HG03159 (cell line): ENCODE data around the gene RAET1E.
"Not testable (repeated sequence)": the region's sequence is repeated elsewhere in the genome, so short reads cannot be mapped to it uniquely, and the experiment has no call there.

ENCODE experiments used
- ATAC-seq: cut with Tn5 transposase; IDR thresholded peaks from one replicate; pipeline ENCODE4 v1.9.1; 2021; ENCODE audit warnings: mild to moderate bottlenecking, moderate library complexity; ENCODE audit not compliant: unreplicated experiment

The RAET1E gene

DNA sequence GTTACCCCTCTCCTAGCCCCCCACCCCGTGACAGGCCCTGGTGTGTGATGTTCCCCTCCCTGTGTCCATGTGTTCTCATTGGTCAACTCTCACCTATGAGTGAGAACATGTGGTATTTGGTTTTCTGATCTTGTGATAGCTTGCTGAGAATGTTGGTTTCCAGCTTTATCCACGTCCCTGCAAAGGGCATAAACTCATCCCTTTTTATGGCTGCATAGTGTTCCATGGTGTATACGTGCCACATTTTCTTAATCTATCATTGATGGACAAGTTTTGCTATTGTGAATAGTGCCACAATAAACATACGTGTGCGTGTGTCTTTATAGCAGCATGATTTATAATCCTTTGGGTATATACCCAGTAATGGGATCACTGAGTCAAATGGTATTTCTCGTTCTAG is 6.0 kb downstream of the RAET1E start:
- ATAC-seq = not testable (repeated sequence)

DNA sequence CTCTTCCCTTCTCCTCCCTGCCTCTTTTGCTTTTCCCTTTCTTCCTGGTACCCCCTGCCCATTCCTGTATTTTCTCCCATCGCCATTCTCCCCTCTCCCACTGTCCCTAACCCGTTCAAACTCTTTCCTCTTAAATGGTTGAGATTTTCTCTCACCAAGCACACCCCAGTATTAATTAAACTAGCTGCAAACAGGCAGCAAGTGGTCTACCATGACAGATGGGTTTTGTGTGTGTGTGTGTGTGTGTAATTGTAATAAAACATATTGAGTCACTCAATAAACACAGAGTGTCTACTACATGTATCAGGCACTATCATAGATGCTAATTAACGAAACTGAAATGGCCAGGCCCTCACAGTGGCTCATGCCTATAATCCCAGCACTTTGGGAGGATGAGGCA is 6.7 kb downstream of the RAET1E start:
- ATAC-seq = no peak

DNA sequence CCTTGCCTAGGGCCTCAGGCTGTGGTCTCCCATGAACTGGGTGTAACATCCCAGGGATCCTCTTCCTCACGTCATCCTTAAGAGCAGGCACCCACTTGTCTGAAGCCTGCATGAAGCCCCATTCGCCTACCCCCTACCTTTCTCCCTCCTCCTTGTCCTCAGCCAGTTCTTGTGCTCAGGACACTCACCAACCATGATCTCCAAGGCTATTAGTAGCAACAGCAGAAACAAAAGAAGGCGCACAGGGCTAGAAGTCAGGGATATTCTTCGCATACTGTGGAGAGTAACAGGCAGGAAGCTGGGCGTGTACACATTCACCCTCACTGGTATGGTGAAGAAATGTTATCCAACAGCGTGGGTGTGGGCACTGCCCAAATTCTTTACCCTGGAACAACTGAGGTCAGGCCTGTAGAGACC is 7.3 kb downstream of the RAET1E start:
- no peak for ATAC-seq

DNA sequence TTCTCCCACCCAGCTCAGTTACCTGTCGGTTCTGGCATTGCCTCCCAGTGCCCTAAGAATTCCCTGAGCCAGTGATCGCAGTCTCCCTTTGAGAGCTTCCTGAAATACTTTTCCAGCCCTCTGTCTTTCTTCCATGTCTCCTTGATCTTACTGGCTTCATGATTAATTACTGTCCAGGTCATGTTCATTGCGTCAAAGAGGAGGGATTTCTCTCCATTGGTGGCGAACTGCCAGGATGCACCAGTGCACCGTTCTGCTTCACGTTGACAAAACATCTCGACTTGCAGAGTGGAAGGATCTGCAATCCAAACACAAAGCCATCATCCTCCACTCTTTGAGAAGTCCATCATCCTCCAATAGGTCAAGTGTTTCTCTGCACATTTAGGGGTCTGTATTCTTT is 8.6 kb downstream of the RAET1E start:
- ATAC-seq = no peak

DNA sequence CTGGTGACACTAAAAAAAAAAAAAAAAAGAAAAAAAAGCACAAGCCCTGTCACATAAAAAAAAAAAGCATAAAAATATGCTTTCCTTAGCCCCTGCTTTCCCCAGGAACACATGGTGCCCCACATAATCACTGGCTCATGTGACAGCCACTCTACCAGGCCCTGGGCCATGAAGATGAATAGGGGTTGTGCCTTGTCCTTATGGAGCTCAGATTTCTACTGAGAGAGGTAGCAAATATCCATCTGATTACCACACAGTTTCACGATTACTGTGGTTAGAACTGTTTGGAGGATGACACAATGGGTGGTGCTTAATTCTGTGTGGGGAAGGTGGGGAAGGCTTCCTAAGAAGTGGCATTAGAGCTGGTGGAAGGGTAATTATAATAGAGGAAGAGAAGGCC is 9.3 kb downstream of the RAET1E start:
- no peak for ATAC-seq

DNA sequence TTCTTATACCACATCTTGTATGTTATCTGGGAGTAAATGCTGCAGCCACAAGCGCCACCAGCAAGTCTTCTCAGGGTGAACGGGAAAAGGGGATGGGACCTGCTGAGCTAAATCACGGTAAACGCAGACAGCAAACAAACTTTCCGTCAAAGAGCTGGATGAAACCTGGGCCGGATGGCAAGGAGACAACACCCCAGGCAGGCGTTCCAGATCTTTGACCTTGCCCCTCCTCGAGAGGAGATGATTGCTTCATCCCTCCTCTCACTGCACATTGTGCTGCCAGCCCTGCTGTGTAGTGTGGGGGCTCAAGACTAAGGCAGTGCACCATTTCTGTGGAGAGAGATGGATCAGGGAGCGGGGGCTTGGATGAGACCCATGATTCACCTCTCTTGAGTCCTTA is 9.8 kb downstream of the RAET1E start:
- ATAC-seq = no peak

DNA sequence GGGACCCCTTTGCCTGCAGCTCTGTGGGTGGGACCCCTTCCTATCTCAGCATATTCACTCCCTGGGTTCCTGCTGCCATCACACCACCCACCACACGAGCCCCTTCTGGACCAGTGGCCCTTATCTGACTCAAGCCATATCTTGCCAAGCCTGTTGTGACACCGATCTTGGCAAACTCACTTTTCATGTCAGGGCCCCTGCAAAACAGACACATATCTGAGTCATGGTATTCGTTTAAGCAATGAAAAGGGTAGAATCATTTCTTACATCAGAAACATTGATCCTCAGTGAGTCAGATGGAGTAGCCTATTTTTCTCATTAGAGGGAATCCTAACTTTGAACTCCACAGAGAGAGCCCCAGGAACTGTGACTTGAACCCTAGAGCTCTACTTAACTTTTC is 10.6 kb downstream of the RAET1E start:
- no peak for ATAC-seq

DNA sequence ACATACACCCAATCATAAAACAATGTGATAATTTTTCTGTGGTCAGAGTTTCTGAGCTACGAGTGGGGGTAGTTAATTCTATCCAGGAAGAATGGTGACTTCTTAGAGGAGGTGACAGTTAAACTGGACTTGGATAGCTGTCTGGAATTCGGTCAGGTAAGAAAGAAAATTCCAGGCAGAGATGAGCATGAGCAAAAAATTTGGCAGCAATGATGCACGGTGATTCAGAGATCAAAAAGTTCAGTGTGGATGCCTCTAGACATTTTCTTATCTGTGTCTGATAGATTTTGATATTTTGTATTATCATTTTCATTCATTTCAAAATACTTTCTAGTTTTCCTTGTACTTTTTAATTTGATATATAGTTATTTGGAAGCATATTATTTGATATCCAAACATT is 12.0 kb downstream of the RAET1E start:
- no peak for ATAC-seq

DNA sequence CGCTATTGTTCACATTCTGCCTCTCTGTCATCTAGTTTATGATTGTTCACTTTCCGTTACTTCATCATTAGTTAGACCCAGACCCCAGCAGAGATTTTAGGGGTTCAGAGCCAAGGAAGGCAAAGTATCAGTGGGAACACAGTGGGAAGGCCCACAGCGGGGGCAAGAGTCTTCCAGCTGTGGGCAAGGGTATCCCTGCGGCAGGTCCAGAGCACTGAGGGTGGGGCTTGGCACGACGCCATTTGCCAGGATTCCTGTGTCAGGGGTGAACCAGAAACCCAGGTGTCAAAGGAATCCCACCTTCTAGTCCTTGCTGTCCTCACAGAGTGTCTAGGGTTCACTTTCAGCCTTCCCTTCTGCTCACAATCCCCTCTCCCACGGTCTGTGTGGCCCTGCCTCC is 13.3 kb downstream of the RAET1E start:
- ATAC-seq = no peak

DNA sequence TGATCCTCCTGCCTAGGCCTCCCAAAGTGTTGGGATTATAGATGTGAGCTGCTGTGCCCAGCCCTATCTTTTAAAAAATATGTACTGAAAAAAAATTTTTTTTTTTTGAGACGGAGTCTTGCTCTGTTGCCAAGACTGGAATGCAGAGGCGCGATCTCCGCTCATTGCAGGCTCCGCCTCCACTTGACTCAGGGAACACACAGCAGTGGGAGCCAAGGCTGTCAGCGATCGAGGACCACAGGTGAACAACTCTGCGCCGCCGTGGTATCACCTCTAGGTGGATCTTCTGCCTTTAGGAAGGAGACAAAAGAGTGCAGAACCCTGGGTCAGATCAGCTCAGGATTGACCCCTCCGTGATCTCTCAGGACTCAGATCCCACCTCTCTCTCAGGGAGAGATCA is 13.7 kb downstream of the RAET1E start:
- ATAC-seq = no peak

DNA sequence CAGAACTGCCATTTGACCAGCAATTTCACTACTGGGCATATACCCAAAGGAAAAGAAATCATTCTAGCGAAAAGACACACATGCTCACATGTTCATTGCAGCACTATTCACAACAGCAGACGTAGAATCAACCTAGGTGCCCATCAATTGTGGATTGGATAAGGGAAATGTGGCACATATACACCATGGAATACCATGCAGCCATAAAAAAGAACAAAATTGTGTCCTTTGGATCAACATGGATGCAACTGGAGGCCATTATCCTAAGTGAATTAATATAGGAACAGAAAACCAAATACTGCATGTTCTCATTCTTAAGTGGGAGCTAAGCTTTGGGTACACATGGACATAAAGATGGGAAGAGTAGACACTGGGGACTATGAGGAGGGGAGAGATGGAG is 16.1 kb downstream of the RAET1E start:
- ATAC-seq = no peak

DNA sequence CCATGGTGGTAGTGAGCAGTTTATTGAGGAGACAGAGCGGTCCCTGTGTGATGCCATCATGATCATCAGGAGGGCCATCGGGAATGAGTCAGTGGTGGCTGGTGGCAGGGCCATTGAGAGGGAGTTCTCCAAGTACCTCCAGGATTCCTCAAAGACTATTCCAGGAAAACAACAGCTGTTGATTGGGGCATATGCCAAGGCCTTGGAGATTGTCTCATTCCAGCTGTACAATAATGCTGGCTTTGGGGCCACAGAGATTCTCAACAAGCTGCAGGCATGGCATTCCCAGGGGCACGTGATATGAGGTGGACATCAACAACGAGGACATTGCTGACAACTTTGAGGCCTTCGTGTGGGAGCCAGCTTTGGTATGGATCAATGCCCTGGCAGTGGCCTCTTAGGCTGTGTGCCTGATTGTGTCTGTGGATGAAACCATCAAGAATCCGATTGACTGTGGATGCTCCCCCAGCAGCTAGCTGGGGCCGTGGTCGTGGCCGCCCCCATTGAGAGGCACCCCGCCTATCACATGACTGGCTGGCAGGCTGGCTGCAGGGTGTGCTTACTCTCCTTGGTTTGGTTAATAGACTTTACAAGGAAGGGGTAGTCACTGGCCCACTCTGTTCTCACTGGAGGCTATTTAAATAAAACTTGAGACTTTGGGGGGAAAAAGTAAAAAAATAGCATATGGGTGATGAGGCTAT is 16.7 kb downstream of the RAET1E start:
- no peak for ATAC-seq

DNA sequence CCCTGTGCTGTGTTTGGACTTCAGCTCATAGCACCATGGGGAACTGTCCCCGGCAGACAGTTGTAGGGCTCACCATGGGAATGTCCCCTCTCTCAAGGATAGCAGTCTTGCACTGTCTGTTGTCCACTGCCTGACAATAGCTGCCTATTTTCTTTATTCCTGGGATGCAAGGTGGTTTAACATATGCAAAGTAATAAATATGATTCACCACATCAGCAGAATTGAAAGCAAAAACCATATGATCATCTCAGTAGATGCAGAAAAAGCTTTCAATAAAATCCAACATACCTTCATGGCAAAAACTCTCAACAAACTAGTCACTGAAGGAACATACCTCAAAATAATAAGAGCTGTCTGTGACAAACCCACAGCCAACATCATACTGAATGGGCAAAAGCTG is 20.3 kb downstream of the RAET1E start:
- ATAC-seq = no peak

DNA sequence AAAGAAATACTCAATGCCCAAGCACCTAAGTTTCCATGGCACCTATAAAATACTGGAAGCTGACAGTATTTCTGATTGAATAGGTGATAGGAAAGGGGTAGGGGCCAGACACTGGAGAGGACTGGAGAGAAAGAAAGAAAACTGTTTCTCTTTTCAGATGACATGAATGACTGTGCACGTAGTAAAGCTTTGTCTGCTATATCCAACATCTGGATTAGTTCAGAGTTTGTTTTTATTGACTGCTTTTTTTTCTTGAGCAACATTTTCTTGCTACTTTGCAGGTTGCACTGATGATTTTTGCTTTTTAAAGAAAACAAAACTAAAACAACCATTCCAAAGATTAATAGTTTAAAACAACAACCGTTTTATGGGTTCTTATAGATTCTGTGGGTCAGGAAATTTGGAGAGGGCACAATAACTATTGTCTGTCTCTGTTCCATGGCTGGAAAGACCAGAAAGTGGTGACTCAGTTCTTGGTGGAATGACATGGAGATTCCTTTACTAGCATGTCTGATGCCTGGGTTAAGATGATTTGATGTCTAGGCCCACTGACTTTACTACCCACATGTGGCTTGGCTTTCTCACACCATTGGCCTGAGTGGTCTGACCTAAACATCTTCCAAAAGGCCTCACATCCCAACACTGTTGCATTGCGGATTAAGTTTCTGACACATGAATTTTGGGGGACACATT is 21.5 kb downstream of the RAET1E start:
- no peak for ATAC-seq

DNA sequence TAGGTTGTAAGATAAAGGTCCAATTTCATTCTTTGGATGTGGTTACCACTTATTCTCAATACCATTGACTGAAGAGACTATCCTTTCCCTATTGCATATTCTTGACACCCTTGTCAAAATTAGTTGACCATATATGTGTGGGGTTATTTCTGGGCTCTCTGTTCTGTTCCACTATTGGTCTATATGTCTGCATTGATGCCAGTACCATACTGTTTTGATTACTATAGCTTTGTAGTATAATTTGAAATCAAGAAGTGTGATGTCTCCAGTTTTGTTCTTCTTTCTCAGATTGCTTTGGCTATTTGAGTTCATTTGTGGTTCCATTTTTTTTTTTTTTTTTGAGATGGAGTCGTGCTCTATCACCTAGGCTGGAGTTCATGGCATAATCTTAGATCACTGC is 25.7 kb downstream of the RAET1E start:
- no peak for ATAC-seq

DNA sequence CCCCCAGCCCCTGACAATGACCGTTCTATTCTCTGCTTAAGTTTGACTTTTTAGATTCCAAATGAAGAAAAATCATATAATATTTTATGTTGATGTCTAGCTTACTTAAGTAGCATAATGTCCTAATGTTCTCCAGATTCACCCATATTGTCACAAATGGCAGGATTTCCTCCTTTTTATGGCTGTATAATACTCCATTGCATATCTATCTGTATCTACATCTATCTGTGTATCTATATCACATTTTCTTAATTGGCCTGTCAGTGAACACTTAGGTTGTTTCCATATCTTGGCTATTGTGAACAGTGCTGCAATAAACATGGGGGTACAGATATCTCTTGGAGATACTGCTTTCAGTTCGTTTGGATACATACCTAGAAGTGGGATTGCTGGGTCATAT is 26.7 kb downstream of the RAET1E start:
- ATAC-seq = no peak

DNA sequence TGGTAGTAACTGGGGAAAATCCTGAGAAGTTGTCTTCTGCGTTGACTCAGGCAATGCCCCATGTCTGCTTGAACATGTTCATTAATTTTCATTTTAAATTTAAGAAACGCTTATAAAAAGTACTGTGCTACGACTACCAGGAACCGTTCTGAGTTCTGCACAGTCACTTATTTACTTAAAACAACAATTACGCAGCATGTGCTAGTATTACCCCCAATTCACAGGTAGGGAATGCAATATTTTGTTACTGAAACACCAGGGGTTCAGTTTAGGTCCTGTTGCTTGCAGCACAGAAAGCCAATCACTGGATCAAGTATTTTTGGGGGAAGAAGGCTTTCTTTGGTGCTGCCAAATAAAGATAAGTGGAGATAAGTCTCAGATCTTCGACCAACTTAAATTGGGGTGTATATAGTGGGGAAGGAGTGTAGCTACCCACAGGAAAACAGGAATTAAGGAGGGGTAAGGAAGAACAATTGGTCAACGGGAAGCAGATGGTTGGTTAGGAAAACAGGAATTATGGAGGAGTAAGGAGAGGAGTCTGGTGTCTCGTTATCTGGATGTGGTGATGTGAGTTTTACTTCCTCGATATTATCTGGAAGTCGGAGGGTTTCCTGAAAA is 28.5 kb downstream of the RAET1E start:
- no peak for ATAC-seq

DNA sequence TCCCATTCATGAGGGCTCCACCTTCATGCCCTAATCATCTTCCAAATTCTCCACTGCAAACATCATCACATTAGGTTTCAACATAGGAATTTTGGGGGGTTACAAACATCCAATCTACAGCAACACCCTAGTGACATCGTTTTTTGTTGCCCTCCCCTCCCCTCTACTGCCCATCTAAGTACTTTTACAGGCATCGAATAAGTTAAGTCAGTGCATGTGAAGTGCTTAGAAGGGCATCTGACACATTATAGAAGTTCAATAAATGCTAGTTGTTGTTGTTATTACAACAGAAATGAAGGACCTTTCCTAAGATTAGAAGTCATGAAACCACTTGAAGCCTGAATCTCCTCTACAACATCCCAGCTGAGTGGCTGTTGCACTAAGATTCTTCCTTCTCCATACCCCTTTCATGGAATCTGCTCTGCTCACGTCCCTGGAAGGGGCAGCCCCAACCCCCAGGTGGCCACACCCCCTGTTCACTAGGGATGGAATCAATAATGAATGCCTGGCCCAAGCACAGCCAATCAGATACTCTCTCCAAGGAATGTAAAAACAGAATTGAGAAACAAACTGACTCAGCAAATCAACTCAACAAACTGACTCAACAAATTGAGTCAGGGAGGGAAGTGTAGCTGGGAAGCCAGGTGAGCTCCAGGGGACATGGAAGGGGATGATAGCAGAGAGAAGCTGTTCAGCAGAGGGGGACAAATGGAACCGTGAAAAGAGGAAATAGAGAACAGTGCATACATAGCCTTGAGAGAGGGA is 29.9 kb downstream of the RAET1E start:
- no peak for ATAC-seq

DNA sequence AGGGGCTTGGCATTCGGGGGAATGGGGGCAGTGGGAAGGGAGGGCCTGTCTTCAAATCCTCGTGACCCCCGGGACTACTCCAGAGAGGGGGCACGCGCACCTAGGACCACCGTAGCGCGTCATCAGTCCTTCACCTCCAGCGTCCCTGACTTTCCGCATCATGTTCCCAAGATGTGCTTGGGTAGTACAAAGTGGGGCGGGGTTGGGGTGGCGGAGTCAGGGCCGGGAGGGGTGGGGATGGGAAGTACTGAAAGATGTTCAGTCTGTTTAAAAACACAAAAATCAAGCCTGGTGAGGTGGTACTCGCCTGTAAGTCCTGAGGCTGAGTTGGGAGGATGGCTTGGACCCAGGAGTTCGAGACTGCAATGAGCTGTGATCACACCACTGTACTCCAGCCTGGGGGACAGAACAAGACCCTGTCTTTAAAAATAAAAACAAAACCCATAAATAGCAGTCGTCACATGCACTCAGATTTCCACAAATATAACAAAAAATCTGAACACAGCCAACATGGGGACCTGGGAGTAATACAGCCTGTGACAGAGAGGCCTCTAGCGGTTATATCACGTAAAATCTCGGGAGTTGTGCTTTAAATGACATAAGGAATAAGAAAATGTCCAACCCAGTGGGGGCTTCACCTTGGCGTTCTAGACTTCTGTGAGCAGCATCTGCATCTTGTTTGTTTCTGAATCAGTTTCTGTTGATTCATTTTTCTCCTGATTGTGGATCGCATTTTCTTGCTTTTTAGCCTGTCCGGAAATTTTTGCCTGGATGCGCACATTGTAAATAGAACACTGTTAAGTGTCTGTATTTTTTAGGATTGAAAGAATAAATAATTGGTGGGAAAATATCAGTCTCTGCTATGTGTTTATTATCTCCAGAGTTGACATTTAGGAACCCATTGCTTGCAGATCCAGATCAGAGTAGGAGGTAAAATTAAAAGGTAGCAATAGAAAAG is 33.1 kb downstream of the RAET1E start:
- ATAC-seq = no peak
